HEK293 (cell line): ENCODE measurements around the gene DPH5.

Experiments used
- CTCF ChIA-PET: fragments of 350-600 bp; formaldehyde crosslinking; extraction: SDS; loops from one replicate; lab custom pipeline; 2021; ENCODE audit warnings: antibody characterized with exemption; lab: Yijun Ruan, JAX
- POLR2A ChIA-PET: fragments of 300-600 bp; formaldehyde crosslinking; extraction: SDS; loops from one replicate; lab custom pipeline; 2020; ENCODE audit warnings: antibody characterized with exemption, inconsistent platforms; lab: Yijun Ruan, JAX
- H3K27ac ChIP-seq: fragments of 200-500 bp; sonication (Bioruptor generic); 2 replicates; pipeline ENCODE4 v1.5.1; 2014; ENCODE audit warnings: low read depth, low read length, control low read depth, inconsistent platforms; ENCODE audit errors: extremely low read depth
- H3K36me3 ChIP-seq, 2 experiments: fragments of 200-500 bp in 1 of 2; sonication (Bioruptor generic) in 1 of 2; 1 replicate in 1 of 2; 2 replicates in 1 of 2; pipeline ENCODE4 v1.5.1; 2014 to 2017; ENCODE audit warnings: inconsistent platforms in 2 of 2, low read length in 2 of 2; ENCODE audit not compliant: control insufficient read depth in 2 of 2, insufficient read depth in 1 of 2
- H3K4me1 ChIP-seq: fragments of 200-500 bp; sonication (Bioruptor generic); 2 replicates; pipeline ENCODE4 v1.5.1; 2014; ENCODE audit warnings: mild to moderate bottlenecking, low read length, inconsistent platforms; ENCODE audit not compliant: control insufficient read depth, insufficient read depth
- H3K4me3 ChIP-seq: 2 replicates; pipeline ENCODE4 v1.5.1; 2011; ENCODE audit warnings: low read depth, mild to moderate bottlenecking, control low read depth, low read length, moderate library complexity
- H3K9me3 ChIP-seq: fragments of 200-500 bp; sonication (Bioruptor generic); 2 replicates; pipeline ENCODE4 v1.5.1; 2014; ENCODE audit warnings: low read depth, low read length, inconsistent platforms; ENCODE audit not compliant: control insufficient read depth, insufficient read depth
- ATF2 ChIP-seq: fragments of 450-650 bp; formaldehyde crosslinking; IDR thresholded peaks from 2 replicates; pipeline ENCODE4 v1.5.1; 2016; ENCODE audit warnings: missing biosample characterization, missing genetic modification characterization, low read depth
- GLI4 ChIP-seq: fragments of 450-650 bp; formaldehyde crosslinking; IDR thresholded peaks from 2 replicates; pipeline ENCODE4 v1.5.1; 2016; ENCODE audit warnings: missing biosample characterization, missing genetic modification characterization
- HOXD13 ChIP-seq: sonication (generic); formaldehyde crosslinking; IDR thresholded peaks from 2 replicates; pipeline ENCODE4 v1.8.0; 2022; ENCODE audit warnings: missing genetic modification reagents, borderline replicate concordance
- IKZF3 ChIP-seq: fragments of 450-650 bp; IDR thresholded peaks from 2 replicates; pipeline ENCODE4 v1.5.0; 2018; ENCODE audit warnings: missing biosample characterization, mild to moderate bottlenecking, missing genetic modification characterization, moderate library complexity
- KLF10 ChIP-seq: fragments of 450-650 bp; IDR thresholded peaks from 2 replicates; pipeline ENCODE4 v1.5.1; 2018; ENCODE audit warnings: missing biosample characterization, mild to moderate bottlenecking, missing genetic modification characterization
- KLF16 ChIP-seq: fragments of 450-650 bp; formaldehyde crosslinking; IDR thresholded peaks from 2 replicates; pipeline ENCODE4 v1.5.1; 2017; ENCODE audit warnings: missing biosample characterization, missing genetic modification characterization
- MYNN ChIP-seq: fragments of 450-650 bp; formaldehyde crosslinking; IDR thresholded peaks from 2 replicates; pipeline ENCODE4 v1.5.1; 2016; ENCODE audit warnings: missing biosample characterization, missing genetic modification characterization, borderline replicate concordance
- SCRT2 ChIP-seq: fragments of 450-650 bp; formaldehyde crosslinking; IDR thresholded peaks from 2 replicates; pipeline ENCODE4 v1.5.1; 2016; ENCODE audit warnings: missing biosample characterization, missing genetic modification characterization
- SP2 ChIP-seq: fragments of 450-650 bp; formaldehyde crosslinking; IDR thresholded peaks from 2 replicates; pipeline ENCODE4 v1.5.1; 2016; ENCODE audit warnings: missing biosample characterization, missing genetic modification characterization
- ZBTB20 ChIP-seq: fragments of 450-650 bp; formaldehyde crosslinking; IDR thresholded peaks from 2 replicates; pipeline ENCODE4 v1.5.1; 2016; ENCODE audit warnings: missing biosample characterization, missing genetic modification characterization
- ZBTB21 ChIP-seq: fragments of 450-650 bp; formaldehyde crosslinking; IDR thresholded peaks from 2 replicates; pipeline ENCODE4 v1.5.1; 2017; ENCODE audit warnings: missing biosample characterization, missing genetic modification characterization
- ZEB2 ChIP-seq: fragments of 450-650 bp; formaldehyde crosslinking; IDR thresholded peaks from 2 replicates; pipeline ENCODE4 v1.5.1; 2016; ENCODE audit warnings: missing biosample characterization, missing genetic modification characterization
- ZNF114 ChIP-seq: fragments of 450-650 bp; formaldehyde crosslinking; IDR thresholded peaks from 2 replicates; pipeline ENCODE4 v1.5.0; 2017; ENCODE audit warnings: missing biosample characterization, missing genetic modification characterization
- ZNF157 ChIP-seq: fragments of 450-650 bp; formaldehyde crosslinking; IDR thresholded peaks from 2 replicates; pipeline ENCODE4 v1.5.1; 2016; ENCODE audit warnings: missing biosample characterization, missing genetic modification characterization
- ZNF211 ChIP-seq: fragments of 450-650 bp; formaldehyde crosslinking; IDR thresholded peaks from 2 replicates; pipeline ENCODE4 v1.5.1; 2016; ENCODE audit warnings: low read depth, missing biosample characterization, missing genetic modification characterization
- ZNF24 ChIP-seq: fragments of 450-650 bp; formaldehyde crosslinking; IDR thresholded peaks from 2 replicates; pipeline ENCODE4 v1.5.1; 2016; ENCODE audit warnings: missing biosample characterization, missing genetic modification characterization
- ZNF280C ChIP-seq: fragments of 450-650 bp; formaldehyde crosslinking; IDR thresholded peaks from 2 replicates; pipeline ENCODE4 v1.5.1; 2016; ENCODE audit warnings: missing biosample characterization, missing genetic modification characterization
- ZNF311 ChIP-seq: fragments of 450-650 bp; formaldehyde crosslinking; IDR thresholded peaks from 2 replicates; pipeline ENCODE4 v1.5.1; 2017; ENCODE audit warnings: missing biosample characterization, missing genetic modification characterization, borderline replicate concordance
- ZNF423 ChIP-seq: fragments of 450-650 bp; formaldehyde crosslinking; IDR thresholded peaks from 2 replicates; pipeline ENCODE4 v1.5.1; 2016; ENCODE audit warnings: missing biosample characterization, missing genetic modification characterization
- ZNF514 ChIP-seq: fragments of 450-650 bp; formaldehyde crosslinking; IDR thresholded peaks from 2 replicates; pipeline ENCODE4 v1.5.1; 2016; ENCODE audit warnings: missing biosample characterization, missing genetic modification characterization
- ZNF610 ChIP-seq: fragments of 450-650 bp; formaldehyde crosslinking; IDR thresholded peaks from 2 replicates; pipeline ENCODE4 v1.5.1; 2016; ENCODE audit warnings: missing biosample characterization, missing genetic modification characterization, borderline replicate concordance
- ZNF624 ChIP-seq: fragments of 450-650 bp; formaldehyde crosslinking; IDR thresholded peaks from 2 replicates; pipeline ENCODE4 v1.5.1; 2017; ENCODE audit warnings: missing biosample characterization, missing genetic modification characterization
- ZNF707 ChIP-seq: fragments of 450-650 bp; formaldehyde crosslinking; IDR thresholded peaks from 2 replicates; pipeline ENCODE4 v1.5.1; 2016; ENCODE audit warnings: missing biosample characterization, missing genetic modification characterization
- ZNF747 ChIP-seq: fragments of 450-650 bp; formaldehyde crosslinking; IDR thresholded peaks from 2 replicates; pipeline ENCODE4 v1.5.1; 2016; ENCODE audit warnings: missing biosample characterization, missing genetic modification characterization
- ZNF791 ChIP-seq: fragments of 450-650 bp; formaldehyde crosslinking; IDR thresholded peaks from 2 replicates; pipeline ENCODE4 v1.5.1; 2016; ENCODE audit warnings: missing biosample characterization, missing genetic modification characterization
- ZNF837 ChIP-seq: fragments of 450-650 bp; formaldehyde crosslinking; IDR thresholded peaks from 2 replicates; pipeline ENCODE4 v1.5.1; 2016; ENCODE audit warnings: missing biosample characterization, missing genetic modification characterization
- ZXDB ChIP-seq: fragments of 450-650 bp; formaldehyde crosslinking; IDR thresholded peaks from 2 replicates; pipeline ENCODE4 v1.5.1; 2016; ENCODE audit warnings: missing biosample characterization, missing genetic modification characterization
- TF ChIP-seq, protein P1 (sequence below): fragments of 450-650 bp; formaldehyde crosslinking; IDR thresholded peaks from 2 replicates; pipeline ENCODE4 v1.5.1; 2016; ENCODE audit warnings: missing biosample characterization, missing genetic modification characterization

Gene DPH5

DNA sequence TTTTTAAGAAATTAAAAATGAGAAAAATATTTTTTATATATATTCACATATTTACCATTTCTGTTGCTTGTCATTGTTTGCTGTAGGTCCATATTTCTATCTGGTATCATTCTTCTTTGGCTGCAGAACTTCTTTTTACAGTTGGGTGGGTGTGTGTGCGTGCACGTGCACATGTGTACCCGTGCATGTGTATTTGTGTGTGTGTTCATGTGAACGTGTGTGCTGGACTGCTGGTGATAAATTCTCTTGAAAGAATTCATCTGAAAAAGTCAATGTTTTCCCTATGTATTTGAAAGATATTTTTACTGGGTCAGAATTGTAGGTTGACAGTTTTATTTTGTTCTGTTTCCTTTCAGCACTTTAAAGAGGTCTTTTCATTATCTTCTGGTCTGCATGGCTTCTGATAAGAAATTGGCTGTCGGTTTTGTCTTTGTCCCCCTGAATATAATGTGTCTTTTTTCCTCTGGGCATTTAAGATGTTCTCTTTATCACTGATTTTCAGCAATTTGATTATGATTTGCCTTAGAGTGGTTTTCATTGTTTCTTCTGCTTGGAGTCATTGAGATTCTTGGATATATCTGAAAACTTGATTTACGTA, 34.5 kb upstream of the DPH5 start:
- no peaks in the 10 kb centered on the region for H3K36me3 ChIP-seq
- no peaks in the 10 kb centered on the region for H3K9me3 ChIP-seq
- ChIA-PET POLR2A (no interaction called here), CTCF (interaction anchor here (0.7 kb wide), 1 partner anchor 43 kb away, joined by 3 read pairs; no protein-coding TSS in a partner anchor)
- H3K27ac ChIP-seq = no peak overlapping the region
- H3K4me3 ChIP-seq = no peak overlapping the region
- H3K4me1 ChIP-seq = no peaks in the 10 kb centered on the region
- TF ChIP-seq ZNF707 (tag by site-specific recombination) (no peak), HOXD13 (CRISPR knock-in tag) (no peak), MYNN (tag by site-specific recombination) (no peak), ZBTB20 (tag by site-specific recombination) (no peak), ZNF747 (no peak), KLF16 (tag by site-specific recombination) (no peak), ZNF24 (tag by site-specific recombination) (no peak), ZNF514 (no peak), ZXDB (no peak), GLI4 (no peak), ATF2 (tag by site-specific recombination) (no peak), ZNF311 (tag by site-specific recombination) (no peak), ZNF837 (tag by site-specific recombination) (no peak), ZNF791 (no peak), ZNF610 (tag by site-specific recombination) (no peak), ZNF624 (tag by site-specific recombination) (no peak), ZNF114 (no peak), ZNF211 (no peak)
- TF ChIP-seq, protein P1, sequence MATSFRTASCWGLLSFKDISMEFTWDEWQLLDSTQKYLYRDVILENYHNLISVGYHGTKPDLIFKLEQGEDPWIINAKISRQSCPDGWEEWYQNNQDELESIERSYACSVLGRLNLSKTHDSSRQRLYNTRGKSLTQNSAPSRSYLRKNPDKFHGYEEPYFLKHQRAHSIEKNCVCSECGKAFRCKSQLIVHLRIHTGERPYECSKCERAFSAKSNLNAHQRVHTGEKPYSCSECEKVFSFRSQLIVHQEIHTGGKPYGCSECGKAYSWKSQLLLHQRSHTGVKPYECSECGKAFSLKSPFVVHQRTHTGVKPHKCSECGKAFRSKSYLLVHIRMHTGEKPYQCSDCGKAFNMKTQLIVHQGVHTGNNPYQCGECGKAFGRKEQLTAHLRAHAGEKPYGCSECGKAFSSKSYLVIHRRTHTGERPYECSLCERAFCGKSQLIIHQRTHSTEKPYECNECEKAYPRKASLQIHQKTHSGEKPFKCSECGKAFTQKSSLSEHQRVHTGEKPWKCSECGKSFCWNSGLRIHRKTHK = no peak

GRCh38 chr1:101055623-101056022, 30.0 kb upstream of the DPH5 start:
- TF ChIP-seq ZBTB21 (no peak), ZBTB20 (tag by site-specific recombination) (no peak), SCRT2 (tag by site-specific recombination) (no peak), ZNF157 (tag by site-specific recombination) (no peak), ZEB2 (tag by site-specific recombination) (no peak), SP2 (tag by site-specific recombination) (no peak), KLF10 (tag by site-specific recombination) (no peak), ZNF423 (no peak), IKZF3 (no peak), ZNF280C (tag by site-specific recombination) (no peak)
- Histone ChIP-seq H3K4me3 (no peak overlapping the region), H3K9me3 (no peaks in the 10 kb centered on the region), H3K27ac (no peak overlapping the region), H3K4me1 (no peaks in the 10 kb centered on the region), H3K36me3 (no peaks in the 10 kb centered on the region)
- POLR2A ChIA-PET = no interaction called here
- CTCF ChIA-PET = interaction anchor here (1.1 kb wide), 1 partner anchor 183 kb away, joined by 3 read pairs; no protein-coding TSS in a partner anchor
